ENCODE data around the gene CERK. TPM values are rescaled to one million over a fixed set of nuclear protein-coding genes. Genes with fewer than 3 reads are reported as not detected.
A peak's percentile ranks its signal among the peaks of the same experiment; 100 is the strongest.

The CERK gene
- total RNA-seq, 2 donors from 2014 or later = 44.8 to 48.0 TPM

DNA sequence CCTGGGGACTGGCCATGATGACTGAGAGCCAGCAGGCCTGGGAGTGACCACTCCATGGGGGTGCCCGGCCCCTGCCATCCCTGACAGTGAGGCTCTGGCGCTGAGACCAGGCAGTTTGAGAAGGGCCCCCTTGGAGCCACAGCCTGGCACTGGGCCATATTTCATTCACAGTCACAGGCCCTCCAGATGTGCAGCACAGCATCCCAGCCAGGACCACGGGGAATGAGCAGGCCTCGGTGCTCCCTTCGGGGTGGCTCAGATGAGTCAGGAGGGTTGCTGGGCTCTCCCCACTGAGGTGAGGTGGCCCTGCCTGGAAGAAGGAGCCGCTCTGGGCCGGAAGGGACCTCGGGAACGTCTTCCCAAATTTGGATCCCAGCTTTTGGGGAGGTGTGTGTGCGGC lies 64.8 kb downstream of the CERK start:
- peak overlapping the region; percentile 93 to 95 for H3K27ac Mint-ChIP-seq
- peak in 1 of 2 donors; percentile 5 for ATAC-seq
- no peak for DNase-seq (ENCODE audit: low spot score in 2 of 2)
- no peaks in the 10 kb centered on the region for H3K9me3 Mint-ChIP-seq
- peaks cover 0 to 9% of the 10 kb centered on the region in 2 donors for H3K36me3 Mint-ChIP-seq

DNA sequence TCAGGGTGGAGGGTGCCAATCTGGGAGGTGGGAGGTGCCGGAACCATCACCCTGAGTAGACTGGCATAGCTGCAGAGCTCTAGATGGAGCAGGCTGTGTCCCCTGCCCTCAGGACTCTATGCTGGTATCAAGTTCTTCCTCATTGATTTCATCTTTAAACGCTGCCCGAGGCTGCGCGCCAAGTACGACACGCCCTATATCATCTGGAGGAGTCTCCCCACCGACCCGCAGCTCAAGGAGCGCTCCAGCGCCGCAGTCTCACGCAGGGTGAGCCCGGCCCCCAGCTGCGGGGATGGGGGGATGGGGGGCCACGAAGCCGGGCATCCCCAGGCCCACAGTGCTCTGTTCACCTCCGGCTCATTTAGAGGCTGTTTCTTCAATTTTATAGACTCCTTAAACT lies 65.3 kb downstream of the CERK start:
- Mint-ChIP-seq H3K9me3 (no peaks in the 10 kb centered on the region), H3K36me3 (peaks cover 0 to 9% of the 10 kb centered on the region in 2 donors), H3K27ac (peak overlapping the region in 1 of 2 donors; percentile 93)
- no peak for DNase-seq (ENCODE audit: low spot score in 2 of 2)
- ATAC-seq = no peak

GRCh38 chr22:46671824-46672432 lies 66.1 kb downstream of the CERK start:
- Mint-ChIP-seq H3K27ac (peak overlapping the region in 1 of 2 donors; percentile 93), H3K36me3 (peaks cover 0 to 9% of the 10 kb centered on the region in 2 donors), H3K9me3 (no peaks in the 10 kb centered on the region)
- DNase-seq (ENCODE audit: low spot score in 2 of 2) (no peak), ATAC-seq (no peak)

- H3K9me3 Mint-ChIP-seq = no peaks in the 10 kb centered on the region
- H3K36me3 Mint-ChIP-seq = peaks cover 0 to 4% of the 10 kb centered on the region in 2 donors
- DNase-seq (ENCODE audit: low spot score in 2 of 2) (no peak), ATAC-seq (no peak)
- peak overlapping the region; percentile 82 to 87 for H3K27ac Mint-ChIP-seq
Measured at GRCh38 chr22:46669201-46669600, 68.9 kb downstream of the CERK start.

GRCh38 chr22:46668116-46668515 lies 69.9 kb downstream of the CERK start:
- Mint-ChIP-seq H3K9me3 (no peaks in the 10 kb centered on the region), H3K27ac (no peak overlapping the region), H3K36me3 (no peaks in the 10 kb centered on the region)
- ATAC-seq = no peak
- no peak for DNase-seq (ENCODE audit: low spot score in 2 of 2)

- ATAC-seq (no peak), DNase-seq (ENCODE audit: low spot score in 2 of 2) (no peak)
- no peak overlapping the region for H3K27ac Mint-ChIP-seq
- no peaks in the 10 kb centered on the region for H3K36me3 Mint-ChIP-seq
- H3K9me3 Mint-ChIP-seq = no peaks in the 10 kb centered on the region
Measured at GRCh38 chr22:46667245-46667623, 70.8 kb downstream of the CERK start.

DNA sequence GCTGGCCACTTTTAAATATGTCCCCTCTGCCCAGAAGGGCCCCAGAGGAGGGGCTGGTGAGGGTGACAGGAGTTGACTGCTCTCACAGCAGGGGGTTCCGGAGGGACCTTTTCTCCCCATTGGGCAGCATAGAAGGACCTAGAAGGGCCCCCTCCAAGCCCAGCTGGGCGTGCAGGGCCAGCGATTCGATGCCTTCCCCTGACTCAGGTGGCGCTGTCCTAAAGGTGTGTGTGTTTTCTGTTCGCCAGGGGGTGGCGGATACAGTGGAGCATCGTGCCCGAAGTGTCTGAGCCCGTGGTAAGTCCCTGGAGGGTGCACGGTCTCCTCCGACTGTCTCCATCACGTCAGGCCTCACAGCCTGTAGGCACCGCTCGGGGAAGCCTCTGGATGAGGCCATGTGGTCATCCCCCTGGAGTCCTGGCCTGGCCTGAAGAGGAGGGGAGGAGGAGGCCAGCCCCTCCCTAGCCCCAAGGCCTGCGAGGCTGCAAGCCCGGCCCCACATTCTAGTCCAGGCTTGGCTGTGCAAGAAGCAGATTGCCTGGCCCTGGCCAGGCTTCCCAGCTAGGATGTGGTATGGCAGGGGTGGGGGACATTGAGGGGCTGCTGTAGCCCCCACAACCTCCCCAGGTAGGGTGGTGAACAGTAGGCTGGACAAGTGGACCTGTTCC lies 71.3 kb downstream of the CERK start:
- H3K36me3 Mint-ChIP-seq = no peaks in the 10 kb centered on the region
- ATAC-seq = no peak
- no peaks in the 10 kb centered on the region for H3K9me3 Mint-ChIP-seq
- H3K27ac Mint-ChIP-seq = peak overlapping the region in 1 of 2 donors; percentile 36
- DNase-seq (ENCODE audit: low spot score in 2 of 2) = no peak

DNA sequence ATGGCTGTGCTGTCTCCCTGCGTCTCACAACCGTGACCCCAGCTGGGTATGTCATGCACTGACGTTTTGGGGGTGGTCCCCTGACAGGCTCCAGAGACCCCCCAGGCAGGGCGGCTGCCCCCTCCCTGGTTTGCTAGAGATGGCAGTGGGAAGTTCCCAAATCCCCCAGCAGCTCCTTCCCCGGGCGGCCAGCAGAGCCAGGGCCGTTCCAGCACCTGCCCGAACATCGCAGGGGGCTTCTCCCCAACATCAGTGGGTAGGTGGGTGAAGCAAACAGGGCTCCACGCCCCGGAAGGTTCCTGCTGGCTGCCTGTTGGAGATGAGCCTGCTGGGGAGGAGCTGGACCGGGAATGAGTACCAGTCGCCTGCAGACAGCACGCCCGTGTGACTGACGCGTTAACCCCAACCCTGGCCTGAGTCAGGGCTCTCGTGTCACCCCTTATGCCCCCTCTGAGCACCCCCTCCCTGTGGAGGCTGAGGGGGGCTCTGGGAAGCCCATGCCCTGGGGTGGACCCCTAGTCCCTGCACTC lies 72.2 kb downstream of the CERK start:
- DNase-seq (ENCODE audit: low spot score in 2 of 2) (no peak), ATAC-seq (no peak)
- Mint-ChIP-seq H3K9me3 (no peaks in the 10 kb centered on the region), H3K27ac (no peak overlapping the region), H3K36me3 (no peaks in the 10 kb centered on the region)

DNA sequence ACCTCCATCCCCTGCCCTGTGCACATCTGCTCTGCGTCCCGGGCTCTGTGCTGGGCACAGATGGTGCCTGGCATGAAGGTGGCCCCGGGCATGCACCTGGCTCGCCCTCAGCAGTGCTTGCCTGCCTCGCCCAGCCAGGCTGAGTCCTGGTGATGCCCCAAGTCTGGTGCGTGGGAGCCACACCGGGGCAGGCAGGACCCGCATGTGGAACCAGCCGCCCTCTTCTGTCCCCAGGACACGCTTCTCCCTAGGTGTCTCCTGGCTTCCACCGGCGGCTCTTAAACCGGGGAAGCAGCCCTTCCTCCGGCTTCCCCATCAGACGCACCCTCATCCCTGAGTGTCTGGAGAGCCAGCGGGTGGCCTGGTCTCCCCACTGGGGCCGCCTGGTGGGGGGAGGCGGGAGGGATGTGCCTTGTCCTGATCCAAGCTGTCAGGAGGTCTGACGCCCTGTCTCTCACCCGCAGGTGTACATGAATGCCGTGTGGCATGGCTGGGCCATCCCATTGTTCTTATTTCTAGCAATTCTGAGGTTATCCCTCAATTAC lies 72.8 kb downstream of the CERK start:
- no peak for ATAC-seq
- no peak for DNase-seq (ENCODE audit: low spot score in 2 of 2)
- H3K27ac Mint-ChIP-seq = no peak overlapping the region
- H3K36me3 Mint-ChIP-seq = no peaks in the 10 kb centered on the region
- H3K9me3 Mint-ChIP-seq = no peaks in the 10 kb centered on the region

GRCh38 chr22:46664301-46664855 lies 73.7 kb downstream of the CERK start:
- no peaks in the 10 kb centered on the region for H3K36me3 Mint-ChIP-seq
- no peak for ATAC-seq
- H3K27ac Mint-ChIP-seq = peak overlapping the region; percentile 55 to 64

GRCh38 chr22:46663436-46664100 lies 74.5 kb downstream of the CERK start:
- Mint-ChIP-seq H3K36me3 (no peaks in the 10 kb centered on the region), H3K9me3 (no peaks in the 10 kb centered on the region), H3K27ac (peak overlapping the region; percentile 55 to 64)
- ATAC-seq (no peak), DNase-seq (ENCODE audit: low spot score in 2 of 2) (no peak)

More at GRCh38 chr22:46664301-46664855, 73.7 kb downstream of the CERK start:
- no peaks in the 10 kb centered on the region for H3K9me3 Mint-ChIP-seq
- no peak for DNase-seq (ENCODE audit: low spot score in 2 of 2)

DNA sequence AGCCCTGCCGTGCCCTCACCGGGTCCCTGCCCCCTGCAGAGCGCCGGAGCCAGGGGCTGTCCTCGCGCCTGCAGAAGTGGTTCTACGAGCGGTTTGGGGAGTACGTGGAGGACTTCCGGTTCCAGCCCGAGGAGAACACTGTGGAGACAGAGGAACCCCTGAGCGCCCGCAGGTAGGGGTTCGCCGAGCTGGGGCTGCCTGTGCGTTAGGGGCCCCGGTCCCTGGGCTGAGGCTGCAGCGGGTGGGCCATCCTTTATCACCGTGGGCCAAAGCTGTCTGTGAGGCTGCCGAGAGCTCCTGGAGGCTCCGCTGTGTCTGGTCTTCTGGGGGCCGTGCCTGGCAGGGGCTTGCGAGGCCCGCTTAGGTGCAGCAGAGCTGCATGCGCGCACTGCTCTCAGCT lies 75.1 kb downstream of the CERK start:
- no peaks in the 10 kb centered on the region for H3K36me3 Mint-ChIP-seq
- no peaks in the 10 kb centered on the region for H3K9me3 Mint-ChIP-seq
- H3K27ac Mint-ChIP-seq = no peak overlapping the region

GRCh38 chr22:46662226-46662625 lies 75.8 kb downstream of the CERK start:
- DNase-seq (ENCODE audit: low spot score in 2 of 2) = no peak
- Mint-ChIP-seq H3K36me3 (no peaks in the 10 kb centered on the region), H3K27ac (peak overlapping the region in 1 of 2 donors; percentile 90), H3K9me3 (no peaks in the 10 kb centered on the region)
- no peak for ATAC-seq

More for the DNA sequence above, 75.1 kb downstream of the CERK start:
- ATAC-seq (peak in 1 of 2 donors; percentile 18), DNase-seq (ENCODE audit: low spot score in 2 of 2) (no peak)

- peak overlapping the region; percentile 90 to 96 for H3K27ac Mint-ChIP-seq
- H3K9me3 Mint-ChIP-seq = no peaks in the 10 kb centered on the region
- DNase-seq (ENCODE audit: low spot score in 2 of 2) = no peak
- ATAC-seq = peak; percentile 52 to 83
- no peaks in the 10 kb centered on the region for H3K36me3 Mint-ChIP-seq
Measured at GRCh38 chr22:46661221-46661851, 76.7 kb downstream of the CERK start.

DNA sequence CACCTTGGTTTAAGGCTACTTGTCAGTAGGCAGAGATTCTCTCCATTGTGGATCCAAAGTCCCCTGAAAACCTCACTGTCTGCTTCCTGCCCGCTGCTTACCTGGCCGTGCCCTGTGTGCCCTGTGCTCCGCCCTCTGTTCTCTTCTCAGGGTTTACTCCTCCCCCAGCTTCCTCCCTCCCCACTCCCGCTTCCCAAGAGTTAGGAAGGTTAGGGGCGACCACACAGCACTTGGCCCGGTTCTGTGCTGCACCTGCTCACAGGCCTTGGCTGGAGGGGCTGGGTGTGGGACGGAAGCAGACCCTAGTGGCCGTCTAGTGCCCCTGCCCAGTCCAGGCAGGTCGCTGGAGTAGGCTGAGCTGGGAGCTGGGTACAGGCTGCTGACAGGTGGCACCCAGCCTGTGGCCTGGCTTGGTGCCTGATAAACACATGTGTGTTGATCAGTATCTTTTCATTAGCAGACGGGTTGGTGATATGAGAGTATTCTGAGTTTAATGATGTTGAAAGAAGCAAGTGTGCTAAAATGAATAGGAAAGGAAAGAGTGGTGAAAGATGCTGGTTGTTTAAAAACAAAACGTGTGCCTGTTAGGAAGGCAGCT lies 77.3 kb downstream of the CERK start:
- ATAC-seq (peak; percentile 39 to 42), DNase-seq (ENCODE audit: low spot score in 2 of 2) (no peak)
- Mint-ChIP-seq H3K36me3 (no peaks in the 10 kb centered on the region), H3K27ac (peak overlapping the region; percentile 90 to 96), H3K9me3 (no peaks in the 10 kb centered on the region)

DNA sequence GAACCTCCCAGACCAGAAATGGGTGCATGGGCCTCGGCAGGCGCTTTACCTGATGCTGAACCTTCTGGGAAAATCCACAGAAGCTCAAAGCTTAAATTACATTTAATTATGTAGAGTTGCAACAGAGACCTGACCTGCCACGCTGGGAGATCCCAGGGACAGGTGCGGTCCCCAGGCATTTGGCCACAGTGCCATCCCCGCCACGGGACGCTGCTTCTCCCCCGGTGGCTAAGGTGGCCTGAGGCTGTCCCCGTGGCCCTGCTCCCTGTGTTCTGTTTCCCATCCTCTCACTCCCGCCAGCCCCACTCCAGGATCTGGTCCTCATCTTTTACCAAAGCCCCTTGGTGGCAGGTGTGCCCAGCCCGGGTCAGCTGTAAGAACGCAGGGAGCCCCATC lies 78.3 kb downstream of the CERK start:
- Mint-ChIP-seq H3K27ac (peak overlapping the region in 1 of 2 donors; percentile 90), H3K36me3 (no peaks in the 10 kb centered on the region), H3K9me3 (no peaks in the 10 kb centered on the region)
- ATAC-seq = no peak
- DNase-seq (ENCODE audit: low spot score in 2 of 2) = no peak
